Type B pancreatic cell (in vitro differentiated cells): ENCODE measurements around the gene ARHGEF4. TPM values are rescaled to one million over a fixed set of nuclear protein-coding genes. Genes with fewer than 3 reads are reported as not detected.
A peak's percentile ranks its signal among the peaks of the same experiment; 100 is the strongest.

Experiments used
- DNase-seq: peaks from one replicate; pipeline ENCODE4 v3.0.0; 2021; ENCODE audit warnings: mixed read lengths; ENCODE audit not compliant: unreplicated experiment; ENCODE audit errors: extremely low spot score
- H3K27ac Mint-ChIP-seq: 2 replicates; pipeline ENCODE4 v1.8.0; 2021; ENCODE audit warnings: mild to moderate bottlenecking, mixed read lengths
- H3K27me3 Mint-ChIP-seq: 2 replicates; pipeline ENCODE4 v1.8.0; 2021; ENCODE audit warnings: mixed read lengths
- H3K36me3 Mint-ChIP-seq: 2 replicates; pipeline ENCODE4 v1.8.0; 2021; ENCODE audit warnings: mixed read lengths
- H3K4me1 Mint-ChIP-seq: one replicate; pipeline ENCODE4 v1.8.0; 2021; ENCODE audit warnings: mixed read lengths; ENCODE audit not compliant: unreplicated experiment
- H3K4me3 Mint-ChIP-seq: 2 replicates; pipeline ENCODE4 v1.8.0; 2021; ENCODE audit warnings: mild to moderate bottlenecking, mixed read lengths
- H3K9me3 Mint-ChIP-seq: 2 replicates; pipeline ENCODE4 v1.8.0; 2021; ENCODE audit warnings: mixed read lengths
- total RNA-seq: library from RNA; stranded (reverse); gene quantifications from 2 replicates; pipeline ENCODE4 v1.2.1, GENCODE V29; 2021; ENCODE audit warnings: low replicate concordance
- TF ChIP-seq, protein P1 (sequence below): fragments of 200-600 bp; sonication (generic); conservative IDR thresholded peaks from 2 replicates; pipeline ENCODE4 v1.5.0; 2021; ENCODE audit warnings: antibody characterized with exemption, mild to moderate bottlenecking

ARHGEF4 gene
- total RNA-seq, 1 donor from 2014 or later, result 31.4 TPM

- Mint-ChIP-seq H3K27ac (no peak overlapping the region), H3K27me3 (peaks cover 25% of the 10 kb centered on the region), H3K9me3 (no peaks in the 10 kb centered on the region), H3K4me1 (peaks cover 12% of the 10 kb centered on the region), H3K4me3 (no peak overlapping the region), H3K36me3 (no peaks in the 10 kb centered on the region)
- TF ChIP-seq, protein P1, sequence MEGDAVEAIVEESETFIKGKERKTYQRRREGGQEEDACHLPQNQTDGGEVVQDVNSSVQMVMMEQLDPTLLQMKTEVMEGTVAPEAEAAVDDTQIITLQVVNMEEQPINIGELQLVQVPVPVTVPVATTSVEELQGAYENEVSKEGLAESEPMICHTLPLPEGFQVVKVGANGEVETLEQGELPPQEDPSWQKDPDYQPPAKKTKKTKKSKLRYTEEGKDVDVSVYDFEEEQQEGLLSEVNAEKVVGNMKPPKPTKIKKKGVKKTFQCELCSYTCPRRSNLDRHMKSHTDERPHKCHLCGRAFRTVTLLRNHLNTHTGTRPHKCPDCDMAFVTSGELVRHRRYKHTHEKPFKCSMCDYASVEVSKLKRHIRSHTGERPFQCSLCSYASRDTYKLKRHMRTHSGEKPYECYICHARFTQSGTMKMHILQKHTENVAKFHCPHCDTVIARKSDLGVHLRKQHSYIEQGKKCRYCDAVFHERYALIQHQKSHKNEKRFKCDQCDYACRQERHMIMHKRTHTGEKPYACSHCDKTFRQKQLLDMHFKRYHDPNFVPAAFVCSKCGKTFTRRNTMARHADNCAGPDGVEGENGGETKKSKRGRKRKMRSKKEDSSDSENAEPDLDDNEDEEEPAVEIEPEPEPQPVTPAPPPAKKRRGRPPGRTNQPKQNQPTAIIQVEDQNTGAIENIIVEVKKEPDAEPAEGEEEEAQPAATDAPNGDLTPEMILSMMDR, result no peak
- no peak for DNase-seq
Measured at GRCh38 chr2:131014141-131014540, 177.4 kb downstream of the ARHGEF4 start.

- H3K36me3 Mint-ChIP-seq, result no peaks in the 10 kb centered on the region
- H3K4me1 Mint-ChIP-seq, result peaks cover 12% of the 10 kb centered on the region
- peaks cover 20% of the 10 kb centered on the region for H3K27me3 Mint-ChIP-seq
- no peak overlapping the region for H3K27ac Mint-ChIP-seq
- DNase-seq, result no peak
- H3K9me3 Mint-ChIP-seq, result no peaks in the 10 kb centered on the region
- TF ChIP-seq, protein P1, result no peak
- no peak overlapping the region for H3K4me3 Mint-ChIP-seq
Measured at GRCh38 chr2:131015764-131016163, 179.1 kb downstream of the ARHGEF4 start.

- Mint-ChIP-seq H3K4me1 (peaks cover 6% of the 10 kb centered on the region), H3K9me3 (no peaks in the 10 kb centered on the region), H3K4me3 (no peak overlapping the region), H3K27me3 (peaks cover 17% of the 10 kb centered on the region), H3K36me3 (no peaks in the 10 kb centered on the region), H3K27ac (peak overlapping the region; percentile 29)
- DNase-seq, result no peak
- TF ChIP-seq, protein P1, result no peak
Measured at GRCh38 chr2:131016826-131017741, 180.4 kb downstream of the ARHGEF4 start.

- H3K27ac Mint-ChIP-seq, result no peak overlapping the region
- H3K36me3 Mint-ChIP-seq, result no peaks in the 10 kb centered on the region
- TF ChIP-seq, protein P1, result no peak
- H3K4me1 Mint-ChIP-seq, result no peaks in the 10 kb centered on the region
- no peak for DNase-seq
- H3K4me3 Mint-ChIP-seq, result no peak overlapping the region
- H3K27me3 Mint-ChIP-seq, result peaks cover 5% of the 10 kb centered on the region
- H3K9me3 Mint-ChIP-seq, result no peaks in the 10 kb centered on the region
Measured at GRCh38 chr2:131022731-131023130, 186.0 kb downstream of the ARHGEF4 start.

DNA sequence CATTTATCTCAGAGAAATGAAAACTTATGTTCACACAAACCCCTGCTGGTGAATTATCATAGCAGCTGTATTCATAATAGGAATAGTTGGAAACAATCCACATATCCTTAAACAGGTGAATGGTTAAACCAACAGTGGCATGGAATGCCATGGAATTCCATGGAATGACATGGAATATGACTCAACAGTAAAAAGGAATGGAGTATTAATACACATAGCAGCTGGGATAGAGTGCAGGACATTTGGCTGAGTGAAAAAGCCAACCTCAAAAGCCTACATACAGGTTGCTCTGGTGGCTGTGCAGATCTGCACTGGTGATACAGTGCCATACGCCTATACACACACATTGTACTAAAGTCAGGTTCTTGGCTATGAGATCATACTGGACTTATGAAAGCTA is 187.0 kb downstream of the ARHGEF4 start:
- Mint-ChIP-seq H3K4me1 (no peaks in the 10 kb centered on the region), H3K9me3 (no peaks in the 10 kb centered on the region), H3K36me3 (peaks cover 3% of the 10 kb centered on the region), H3K27me3 (peaks cover 3% of the 10 kb centered on the region), H3K27ac (no peak overlapping the region), H3K4me3 (no peak overlapping the region)
- no peak for DNase-seq
- TF ChIP-seq, protein P1, result no peak
